HG03571 (cell line): Measurements from ENCODE around the gene HNRNPF.

Experiments used
- ATAC-seq: cut with Tn5 transposase; IDR thresholded peaks from one replicate; pipeline ENCODE4 v1.9.1; 2021; ENCODE audit not compliant: unreplicated experiment

HNRNPF gene

GRCh38 chr10:43421519-43421918, 12.5 kb upstream of the HNRNPF start:
- no peak for ATAC-seq

GRCh38 chr10:43421201-43421507, 12.2 kb upstream of the HNRNPF start:
- ATAC-seq = no peak

GRCh38 chr10:43420369-43421200, 11.6 kb upstream of the HNRNPF start:
- peak; percentile 79 for ATAC-seq

- no peak for ATAC-seq
Observed at GRCh38 chr10:43419997-43420368, 11.0 kb upstream of the HNRNPF start.

- ATAC-seq = no peak
Observed at GRCh38 chr10:43417950-43418768, 9.2 kb upstream of the HNRNPF start.

- no peak for ATAC-seq
Observed at GRCh38 chr10:43415544-43415943, 6.6 kb upstream of the HNRNPF start.

- no peak for ATAC-seq
Observed at GRCh38 chr10:43411536-43411935, 2.5 kb upstream of the HNRNPF start.

GRCh38 chr10:43410345-43410744, 1.4 kb upstream of the HNRNPF start:
- ATAC-seq = no peak

GRCh38 chr10:43409385-43410109, 561 bp upstream of the HNRNPF start:
- no peak for ATAC-seq

GRCh38 chr10:43408331-43408709, 666 bp downstream of the HNRNPF start:
- peak; percentile 1 for ATAC-seq

- peak; percentile 39 for ATAC-seq
Observed at GRCh38 chr10:43407576-43408330, 1.2 kb downstream of the HNRNPF start.

GRCh38 chr10:43407148-43407575, 1.8 kb downstream of the HNRNPF start:
- ATAC-seq = peak; percentile 17

- ATAC-seq = no peak
Observed at GRCh38 chr10:43404704-43405084, 4.3 kb downstream of the HNRNPF start.

- ATAC-seq = no peak
Observed at GRCh38 chr10:43403911-43404703, 4.9 kb downstream of the HNRNPF start.

GRCh38 chr10:43402880-43403452, 6.0 kb downstream of the HNRNPF start:
- ATAC-seq = no peak

GRCh38 chr10:43402176-43402575, 6.8 kb downstream of the HNRNPF start:
- ATAC-seq = no peak

GRCh38 chr10:43401627-43402026, 7.4 kb downstream of the HNRNPF start:
- ATAC-seq = no peak

- no peak for ATAC-seq
Observed at GRCh38 chr10:43399320-43400310, 9.4 kb downstream of the HNRNPF start.

- no peak for ATAC-seq
Observed at GRCh38 chr10:43398939-43399319, 10.1 kb downstream of the HNRNPF start.
